Coronary artery (tissue), 2 donors: ENCODE measurements around the gene CTNNA2.

Experiments used
- DNase-seq: peaks from one replicate; pipeline ENCODE4 v3.0.0-alpha.2; 2017; ENCODE audit warnings: low spot score
- H3K27ac ChIP-seq, 2 donors: fragments of 200-600 bp; sonication (generic); one replicate each; pipeline ENCODE4 v1.5.1; 2016 to 2019
- H3K4me3 ChIP-seq: fragments of 200-600 bp; sonication (generic); 2 replicates; pipeline ENCODE4 v1.5.1; 2016; ENCODE audit warnings: mild to moderate bottlenecking, moderate library complexity
- CTCF ChIP-seq: fragments of 200-600 bp; sonication (generic); IDR thresholded peaks from one replicate; pipeline ENCODE4 v1.5.1; 2019; ENCODE audit warnings: antibody characterized with exemption

Gene CTNNA2

GRCh38 chr2:79788952-79789651 lies 276.3 kb downstream of the CTNNA2 start:
- no peak overlapping the region for H3K4me3 ChIP-seq
- TF ChIP-seq CTCF = no peak
- no peak overlapping the region for H3K27ac ChIP-seq
- DNase-seq = no peak

DNA sequence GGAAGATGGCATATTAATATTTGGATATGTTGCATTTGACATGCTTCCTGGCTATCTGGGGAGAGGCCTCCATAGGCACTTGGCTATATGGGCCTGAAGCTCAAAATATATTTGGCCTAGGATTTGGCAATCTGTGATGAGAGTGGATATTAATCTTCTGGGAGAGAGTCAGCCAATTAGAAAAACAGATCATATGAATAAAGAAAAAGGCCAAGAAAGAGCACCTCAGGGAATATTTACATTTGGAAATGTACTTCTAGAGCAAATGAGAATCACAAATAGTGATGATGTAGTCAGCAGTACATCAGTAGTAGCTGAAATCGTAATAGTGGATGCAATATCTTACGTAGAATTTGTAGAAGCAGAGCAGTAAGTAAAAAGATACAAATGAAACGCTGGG lies 277.0 kb downstream of the CTNNA2 start:
- no peak for TF ChIP-seq CTCF
- no peak overlapping the region for H3K4me3 ChIP-seq
- H3K27ac ChIP-seq = no peak overlapping the region
- DNase-seq = no peak

GRCh38 chr2:79792090-79792489 lies 279.2 kb downstream of the CTNNA2 start:
- no peak for DNase-seq
- no peak for TF ChIP-seq CTCF
- Histone ChIP-seq H3K4me3 (no peak overlapping the region), H3K27ac (no peak overlapping the region)

GRCh38 chr2:79793006-79793405 lies 280.2 kb downstream of the CTNNA2 start:
- no peak for TF ChIP-seq CTCF
- Histone ChIP-seq H3K27ac (no peak overlapping the region), H3K4me3 (no peak overlapping the region)
- DNase-seq = no peak

- H3K4me3 ChIP-seq = no peak overlapping the region
- TF ChIP-seq CTCF = no peak
- no peak overlapping the region for H3K27ac ChIP-seq
- no peak for DNase-seq
These were observed 283.8 kb downstream of the CTNNA2 start for GRCh38 chr2:79796641-79797040.

GRCh38 chr2:79798776-79799175 lies 285.9 kb downstream of the CTNNA2 start:
- no peak for TF ChIP-seq CTCF
- no peak overlapping the region for H3K4me3 ChIP-seq
- H3K27ac ChIP-seq = no peak overlapping the region
- no peak for DNase-seq

- Histone ChIP-seq H3K27ac (no peak overlapping the region), H3K4me3 (no peak overlapping the region)
- no peak for TF ChIP-seq CTCF
- DNase-seq = no peak
These were observed 286.9 kb downstream of the CTNNA2 start for GRCh38 chr2:79799729-79800128.
